ENCODE data around the gene PRM3. TPM values are rescaled to one million over a fixed set of nuclear protein-coding genes. Genes with fewer than 3 reads are reported as not detected.

Gene PRM3, protein sequence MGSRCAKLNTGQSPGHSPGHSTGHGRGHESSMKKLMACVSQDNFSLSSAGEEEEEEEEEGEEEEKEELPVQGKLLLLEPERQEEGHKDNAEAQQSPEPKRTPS
- total RNA-seq = not detected

DNA sequence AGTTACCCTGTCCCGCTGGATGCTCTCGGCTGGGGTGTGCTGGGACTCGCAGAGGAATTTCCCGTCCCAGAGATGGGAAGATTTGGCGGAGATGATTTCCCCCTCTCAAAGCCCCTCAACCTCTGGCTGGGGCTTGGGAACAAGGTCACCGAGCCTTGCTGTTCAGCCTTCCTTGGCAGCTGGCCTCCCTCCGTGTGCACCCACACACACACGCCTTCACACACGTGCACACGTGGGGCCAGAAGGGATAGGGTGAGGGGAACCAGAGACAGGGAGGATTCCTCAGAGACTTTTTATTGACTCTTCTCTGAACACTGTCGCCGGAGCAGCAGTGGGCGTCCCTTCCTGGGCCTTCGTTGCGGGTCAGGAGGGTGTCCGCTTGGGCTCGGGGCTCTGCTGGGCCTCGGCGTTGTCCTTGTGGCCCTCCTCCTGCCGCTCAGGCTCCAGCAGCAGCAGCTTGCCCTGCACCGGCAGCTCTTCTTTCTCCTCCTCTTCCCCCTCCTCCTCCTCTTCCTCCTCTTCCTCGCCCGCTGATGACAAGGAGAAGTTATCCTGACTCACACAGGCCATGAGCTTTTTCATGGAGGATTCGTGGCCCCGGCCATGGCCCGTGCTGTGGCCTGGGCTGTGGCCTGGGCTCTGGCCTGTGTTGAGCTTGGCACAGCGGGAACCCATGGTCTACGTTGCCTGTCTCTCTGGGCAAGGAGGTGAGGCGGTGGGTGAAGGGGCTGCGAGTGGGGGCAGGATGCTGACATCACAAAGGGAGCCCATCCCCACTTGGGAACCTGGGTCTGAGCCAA is at the start of gene PRM3:
Gene PRM3, minus strand, starts transcription at position 709 of the 800 bp plus-strand sequence. Its CDS starts 34 bp downstream, at position 675.
- no peak for TF ChIP-seq POLR2A (IDR thresholded peaks at IDR 0.05)
- TF ChIP-seq, protein P1, sequence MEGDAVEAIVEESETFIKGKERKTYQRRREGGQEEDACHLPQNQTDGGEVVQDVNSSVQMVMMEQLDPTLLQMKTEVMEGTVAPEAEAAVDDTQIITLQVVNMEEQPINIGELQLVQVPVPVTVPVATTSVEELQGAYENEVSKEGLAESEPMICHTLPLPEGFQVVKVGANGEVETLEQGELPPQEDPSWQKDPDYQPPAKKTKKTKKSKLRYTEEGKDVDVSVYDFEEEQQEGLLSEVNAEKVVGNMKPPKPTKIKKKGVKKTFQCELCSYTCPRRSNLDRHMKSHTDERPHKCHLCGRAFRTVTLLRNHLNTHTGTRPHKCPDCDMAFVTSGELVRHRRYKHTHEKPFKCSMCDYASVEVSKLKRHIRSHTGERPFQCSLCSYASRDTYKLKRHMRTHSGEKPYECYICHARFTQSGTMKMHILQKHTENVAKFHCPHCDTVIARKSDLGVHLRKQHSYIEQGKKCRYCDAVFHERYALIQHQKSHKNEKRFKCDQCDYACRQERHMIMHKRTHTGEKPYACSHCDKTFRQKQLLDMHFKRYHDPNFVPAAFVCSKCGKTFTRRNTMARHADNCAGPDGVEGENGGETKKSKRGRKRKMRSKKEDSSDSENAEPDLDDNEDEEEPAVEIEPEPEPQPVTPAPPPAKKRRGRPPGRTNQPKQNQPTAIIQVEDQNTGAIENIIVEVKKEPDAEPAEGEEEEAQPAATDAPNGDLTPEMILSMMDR (IDR thresholded peaks at IDR 0.05) = no peak
- H3K4me3 ChIP-seq = no peak within 1 kb of the TSS
- intact Hi-C loops (cut with DNase I) = no loop called here
- H3K9me3 ChIP-seq = no peaks in the 10 kb centered on the region
- WGBS, 2 donors = 74 to 88% methylated on average over 16 to 23 of the region's 30 CpGs
- H3K36me3 ChIP-seq = no peaks in the 10 kb centered on the region
- no peak within 1 kb of the TSS for H3K27ac ChIP-seq
- H3K27me3 ChIP-seq = peaks cover 0 to 8% (median 0%) of the 10 kb centered on the region in 4 donors
- no peak for DNase-seq
- peaks cover 0 to 10% (median 0%) of the 10 kb centered on the region in 3 donors for H3K4me1 ChIP-seq

DNA sequence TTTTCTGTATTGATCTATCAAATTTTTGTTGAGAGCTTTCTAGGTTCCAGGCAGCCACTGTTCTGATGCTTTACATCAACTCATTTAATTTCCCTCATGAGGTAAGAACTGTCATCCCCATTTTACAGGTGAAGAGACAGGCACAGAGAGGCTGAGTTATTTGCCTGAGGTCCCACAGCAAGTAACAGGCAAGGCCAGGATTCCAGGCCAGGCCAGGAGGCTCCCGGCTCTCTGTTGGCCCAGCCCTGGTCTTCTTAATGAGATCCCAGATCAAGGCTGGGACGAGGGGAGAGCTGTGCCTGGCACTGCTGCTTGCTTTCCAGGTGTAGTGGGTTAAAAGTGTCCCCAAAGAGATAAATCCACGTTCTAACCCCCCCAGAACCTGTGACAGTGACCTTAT is 49.4 kb upstream of the PRM3 start:
- H3K36me3 ChIP-seq = no peaks in the 10 kb centered on the region
- no peak overlapping the region for H3K4me3 ChIP-seq
- TF ChIP-seq POLR2A (IDR thresholded peaks at IDR 0.05) = no peak
- TF ChIP-seq, protein P1 (IDR thresholded peaks at IDR 0.05) = no peak
- H3K27ac ChIP-seq = no peak overlapping the region
- H3K4me1 ChIP-seq = peaks cover 0 to 3% (median 2%) of the 10 kb centered on the region in 3 donors
- WGBS, 2 donors = 70 to 100% methylated on average over 1 to 2 of the region's 3 CpGs
- no peaks in the 10 kb centered on the region for H3K27me3 ChIP-seq
- H3K9me3 ChIP-seq = no peaks in the 10 kb centered on the region
- DNase-seq = no peak
- intact Hi-C loops (cut with DNase I) = no loop called here

DNA sequence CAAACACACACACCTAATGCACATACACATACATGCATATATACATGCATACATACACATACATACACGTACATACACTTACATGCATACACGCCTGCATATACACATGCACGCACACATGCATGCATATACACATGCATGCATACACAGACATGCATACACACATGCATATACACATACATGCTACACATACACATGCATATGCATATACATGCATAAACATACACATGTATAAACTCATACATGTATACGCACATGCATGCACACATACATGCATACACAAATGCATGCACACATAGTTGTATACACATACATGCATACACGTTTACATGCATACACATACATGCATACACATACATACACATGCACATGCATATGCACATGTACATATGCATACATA is 48.2 kb upstream of the PRM3 start:
- intact Hi-C loops (cut with DNase I) = no loop called here
- Histone ChIP-seq H3K9me3 (no peaks in the 10 kb centered on the region), H3K27ac (no peak overlapping the region), H3K4me3 (no peak overlapping the region), H3K36me3 (no peaks in the 10 kb centered on the region), H3K4me1 (no peaks in the 10 kb centered on the region), H3K27me3 (no peaks in the 10 kb centered on the region)
- TF ChIP-seq, protein P1 (IDR thresholded peaks at IDR 0.05) = no peak
- no peak for TF ChIP-seq POLR2A (IDR thresholded peaks at IDR 0.05)
- DNase-seq = no peak
- 65 to 71% methylated on average over 5 of the region's 5 CpGs for WGBS, 2 donors

DNA sequence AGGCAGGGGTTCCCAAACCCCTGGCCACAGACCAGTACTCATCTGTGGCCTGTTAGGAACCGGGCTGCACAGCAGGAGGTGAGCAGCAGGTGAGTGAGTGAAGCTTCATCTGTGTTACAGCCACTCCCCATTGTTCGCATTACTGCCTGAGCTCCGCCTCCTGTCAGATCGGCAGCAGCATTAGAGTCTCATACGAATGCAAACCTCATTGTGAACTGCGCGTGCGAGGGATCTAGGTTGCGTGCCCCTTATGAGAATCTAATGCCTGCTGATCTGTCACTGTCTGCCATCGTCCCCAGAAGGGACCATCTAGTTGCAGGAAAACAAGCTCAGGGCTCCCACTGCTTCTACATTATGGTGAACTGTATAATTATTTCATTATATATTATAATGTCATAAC is 46.7 kb upstream of the PRM3 start:
- no peaks in the 10 kb centered on the region for H3K27me3 ChIP-seq
- intact Hi-C loops (cut with DNase I) = no loop called here
- no peaks in the 10 kb centered on the region for H3K9me3 ChIP-seq
- WGBS, 2 donors = 72 to 74% methylated on average over 9 of the region's 10 CpGs
- H3K4me1 ChIP-seq = no peaks in the 10 kb centered on the region
- TF ChIP-seq, protein P1 (IDR thresholded peaks at IDR 0.05) = no peak
- no peak for TF ChIP-seq POLR2A (IDR thresholded peaks at IDR 0.05)
- H3K4me3 ChIP-seq = no peak overlapping the region
- H3K36me3 ChIP-seq = no peaks in the 10 kb centered on the region
- DNase-seq = no peak
- no peak overlapping the region for H3K27ac ChIP-seq

DNA sequence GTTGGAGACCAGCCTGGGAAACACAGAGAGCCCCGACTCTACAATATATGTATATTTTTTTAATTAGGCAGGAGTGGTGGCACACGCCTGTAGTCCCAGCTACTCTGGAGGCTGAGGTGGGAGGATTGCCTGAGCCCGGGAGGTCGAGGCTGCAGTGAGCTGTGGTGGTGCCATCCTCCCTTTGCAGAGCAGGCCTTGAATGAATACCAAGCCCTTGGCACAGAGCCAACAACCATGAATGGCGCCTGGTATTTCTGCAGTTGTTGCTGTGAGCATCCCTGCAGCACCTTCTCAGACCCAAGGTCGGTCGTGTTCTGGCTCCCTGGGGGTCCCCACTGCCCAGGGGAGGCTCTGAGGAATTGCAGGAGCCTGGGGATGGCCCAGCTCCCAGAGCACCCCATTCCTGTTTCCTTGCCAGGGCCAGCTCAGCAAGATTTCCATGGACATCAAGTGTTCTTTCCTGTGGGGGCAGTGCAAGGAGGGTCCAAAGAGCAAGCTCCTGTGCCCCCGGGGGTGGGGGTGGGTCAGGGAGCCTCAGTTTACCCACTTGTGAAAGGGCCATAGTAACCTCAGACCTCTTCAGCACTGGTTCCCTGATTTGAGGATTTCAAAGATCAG is 46.2 kb upstream of the PRM3 start:
- no peaks in the 10 kb centered on the region for H3K9me3 ChIP-seq
- DNase-seq = no peak
- no peak overlapping the region for H3K4me3 ChIP-seq
- H3K4me1 ChIP-seq = no peaks in the 10 kb centered on the region
- H3K36me3 ChIP-seq = no peaks in the 10 kb centered on the region
- no peaks in the 10 kb centered on the region for H3K27me3 ChIP-seq
- TF ChIP-seq POLR2A (IDR thresholded peaks at IDR 0.05) = no peak
- TF ChIP-seq, protein P1 (IDR thresholded peaks at IDR 0.05) = no peak
- 56 to 64% methylated on average over 4 of the region's 8 CpGs for WGBS, 2 donors
- intact Hi-C loops (cut with DNase I) = no loop called here
- no peak overlapping the region for H3K27ac ChIP-seq
